Endothelial cell of umbilical vein (primary cell): ENCODE data around the gene FANCI. TPM values are rescaled to one million over a fixed set of nuclear protein-coding genes. Genes with fewer than 3 reads are reported as not detected.

Experiments used
- BruUV-seq: library from RNA; stranded (reverse); fragments of 400-500 nt; replicated peaks from 2 replicates; lab custom pipeline; 2021; lab: Mats Ljungman, UMichigan
- CTCF ChIA-PET: fragments of 300-600, 350-600 bp; sonication (Branson Sonifier 250); formaldehyde crosslinking; loops from one replicate; lab custom pipeline; 2021; ENCODE audit warnings: antibody characterized with exemption, inconsistent platforms; lab: Charles Lee
- POLR2A ChIA-PET: fragments of 300-600, 350-600 bp; sonication (Branson Sonifier 250); formaldehyde crosslinking; loops from one replicate; lab custom pipeline; 2021; ENCODE audit warnings: antibody characterized with exemption, inconsistent platforms; lab: Charles Lee
- DNase-seq: peaks from one replicate; pipeline ENCODE4 v3.0.0-alpha.2; 2011; ENCODE audit warnings: low read depth, low spot score
- FAIRE-seq: peaks from 2 replicates; lab custom pipeline; 2011; peaks lifted over from hg19 to GRCh38; lab: Jason Lieb, UNC
- H2AFZ ChIP-seq: 2 replicates; pipeline ENCODE4 v1.6.0; 2012; ENCODE audit warnings: low read depth, low read length, control low read depth, inconsistent platforms
- H3K27ac ChIP-seq: 2 replicates; pipeline ENCODE4 v1.5.1; 2011; ENCODE audit warnings: low read depth, mild to moderate bottlenecking, control low read depth, low read length, moderate library complexity; ENCODE audit not compliant: insufficient read depth
- H3K27me3 ChIP-seq, 2 experiments: 2 replicates each; pipeline versions ENCODE4 v1.6.0 to v1.6.1; 2011; ENCODE audit warnings: low read length in 2 of 2, mixed read lengths in 1 of 2; ENCODE audit not compliant: control insufficient read depth in 2 of 2, insufficient read depth in 2 of 2
- H3K36me3 ChIP-seq, 2 experiments: 2 replicates in 1 of 2; 3 replicates in 1 of 2; pipeline ENCODE4 v1.5.1; 2011; ENCODE audit warnings: low read length in 2 of 2, mild to moderate bottlenecking in 1 of 2, moderate library complexity in 1 of 2; ENCODE audit not compliant: control insufficient read depth in 2 of 2, insufficient read depth in 2 of 2; ENCODE audit errors: extremely low read depth in 1 of 2
- H3K4me1 ChIP-seq: 3 replicates; pipeline ENCODE4 v1.5.1; 2011; ENCODE audit warnings: mild to moderate bottlenecking, low read length; ENCODE audit not compliant: control insufficient read depth, insufficient read depth; ENCODE audit errors: extremely low read depth
- H3K4me2 ChIP-seq: 2 replicates; pipeline ENCODE4 v1.6.1; 2011; ENCODE audit warnings: low read length, control low read depth, mixed read lengths; ENCODE audit not compliant: insufficient read depth
- H3K4me3 ChIP-seq, 3 experiments: fragments of 200-600 bp in 1 of 3; sonication (generic), shearing (Covaris generic) in 1 of 3; replicated peaks in 1 of 3; 2 replicates each; pipeline ENCODE4 v1.5.1; 2011 to 2016; ENCODE audit warnings: control low read depth in 3 of 3, low read length in 3 of 3, mild to moderate bottlenecking in 2 of 3, inconsistent platforms in 1 of 3, low read depth in 1 of 3, moderate library complexity in 1 of 3; ENCODE audit not compliant: insufficient read depth in 1 of 3
- H3K79me2 ChIP-seq: 2 replicates; pipeline ENCODE4 v1.6.0; 2012; ENCODE audit warnings: low read length, inconsistent platforms; ENCODE audit not compliant: control insufficient read depth, insufficient read depth
- H3K9ac ChIP-seq: replicated peaks from 2 replicates; pipeline ENCODE3; 2011; ENCODE audit warnings: low read length, control low read depth; ENCODE audit not compliant: insufficient read depth; ENCODE audit errors: extremely low read depth
- H3K9me1 ChIP-seq: replicated peaks from 3 replicates; pipeline ENCODE4 v1.6.0; 2011; ENCODE audit warnings: mild to moderate bottlenecking, low read length; ENCODE audit not compliant: control insufficient read depth, insufficient read depth; ENCODE audit errors: extremely low read depth
- H3K9me3 ChIP-seq: replicated peaks from 2 replicates; pipeline ENCODE4 v1.5.1; 2012; ENCODE audit warnings: low read length, inconsistent platforms; ENCODE audit not compliant: control insufficient read depth, insufficient read depth
- H4K20me1 ChIP-seq: replicated peaks from 2 replicates; pipeline ENCODE3; 2011; ENCODE audit warnings: mild to moderate bottlenecking, low read length; ENCODE audit not compliant: control insufficient read depth, insufficient read depth; ENCODE audit errors: extremely low read depth
- CTCF ChIP-seq, 2 donors: IDR thresholded peaks; 1 replicate in 1 of 2; 2 replicates in 1 of 2; pipeline ENCODE4 v1.5.1; 2011; ENCODE audit warnings: low read length in 2 of 2, mild to moderate bottlenecking in 2 of 2, moderate library complexity in 2 of 2, control low read depth in 1 of 2, inconsistent platforms in 1 of 2, low read depth in 1 of 2; ENCODE audit not compliant: insufficient read depth in 1 of 2; ENCODE audit errors: extremely low read depth in 1 of 2
- EZH2 ChIP-seq: IDR thresholded peaks from 2 replicates; pipeline ENCODE4 v1.6.1; 2012; ENCODE audit warnings: borderline replicate concordance, low read depth, mild to moderate bottlenecking, moderate library complexity, low read length, inconsistent platforms; ENCODE audit not compliant: severe bottlenecking
- FOS ChIP-seq: IDR thresholded peaks from 2 replicates; pipeline ENCODE4 v1.6.1; 2011; ENCODE audit warnings: mild to moderate bottlenecking, low read length, moderate library complexity, borderline replicate concordance; ENCODE audit not compliant: insufficient read depth
- GATA2 ChIP-seq: IDR thresholded peaks from 2 replicates; pipeline ENCODE4 v1.7.0; 2011; ENCODE audit warnings: low read depth, mild to moderate bottlenecking, moderate library complexity, mixed read lengths, low read length; ENCODE audit not compliant: insufficient read length, insufficient read depth
- JUN ChIP-seq: IDR thresholded peaks from 2 replicates; pipeline ENCODE4 v1.6.1; 2011; ENCODE audit warnings: borderline replicate concordance, low read depth; ENCODE audit not compliant: insufficient read length, insufficient read depth
- MAX ChIP-seq: IDR thresholded peaks from 2 replicates; pipeline ENCODE4 v1.6.1; 2011; ENCODE audit not compliant: insufficient read depth, insufficient read length
- MYC ChIP-seq: IDR thresholded peaks from one replicate; pipeline ENCODE4 v1.6.1; 2011; ENCODE audit warnings: mild to moderate bottlenecking, low read depth, low read length
- POLR2A ChIP-seq: IDR thresholded peaks from 2 replicates; pipeline ENCODE4 v1.6.1; 2012; ENCODE audit warnings: low read depth, mild to moderate bottlenecking, control low read depth, low read length
- POLR2AphosphoS5 ChIP-seq: IDR thresholded peaks from 2 replicates; pipeline ENCODE4 v1.6.1; 2012; ENCODE audit warnings: low read depth, mild to moderate bottlenecking, control low read depth, low read length, moderate library complexity; ENCODE audit not compliant: insufficient read depth
- dilution Hi-C: fragments of 300-500 bp; cut with MboI; formaldehyde crosslinking; loops from one replicate; pipeline ENCODE4 v1.15.0; 2019; ENCODE audit warnings: low sequenced_read_pairs; ENCODE audit not compliant: extremely low pct_ligation_motif_present
- intact Hi-C: fragments of 100-400 bp; cut with micrococcal nuclease; formaldehyde crosslinking; loops from one replicate; pipeline ENCODE4 v1.10.0; 2022
- polyA plus RNA-seq, 4 experiments: library from polyadenylated mRNA; depleted of rRNA in 3 of 4; stranded (reverse) in 3 of 4; unstranded in 1 of 4; fragments of >200 nt; gene quantifications; 2 replicates each; pipeline versions ENCODE4 v1.2.1 to v1.2.3, GENCODE V29; 2011 to 2012; ENCODE audit warnings: missing spikeins in 1 of 4
- total RNA-seq: library from RNA; stranded (reverse); gene quantifications from 2 replicates; pipeline ENCODE4 v1.2.3, GENCODE V29; 2021

FANCI gene
- total and polyA plus RNA-seq, 2 donors (not counting 3 experiments of a cell fraction or from before 2014, with no cell fraction given) = 10.8 to 74.7 TPM

- ChIA-PET POLR2A (no interaction called here), CTCF (interaction anchor here (0.6 to 1.0 kb wide), 2 partner anchors 54 to 374 kb away, joined by 3 read pairs; no protein-coding TSS in a partner anchor)
- Histone ChIP-seq H4K20me1 (no peaks in the 10 kb centered on the region), H3K27ac (no peak overlapping the region), H3K9me1 (no peaks in the 10 kb centered on the region), H2AFZ (no peak overlapping the region), H3K36me3 (no peaks in the 10 kb centered on the region), H3K9ac (no peak overlapping the region), H3K79me2 (no peaks in the 10 kb centered on the region), H3K4me3 (no peak overlapping the region), H3K4me2 (no peak overlapping the region), H3K27me3 (peaks cover 88 to 98% of the 10 kb centered on the region in 2 experiments), H3K4me1 (no peaks in the 10 kb centered on the region), H3K9me3 (no peaks in the 10 kb centered on the region)
- TF ChIP-seq GATA2 = no peak
- no peak for TF ChIP-seq JUN
- TF ChIP-seq EZH2 = no peak
- TF ChIP-seq MAX = no peak
- TF ChIP-seq FOS = no peak
- no peak for TF ChIP-seq CTCF (IDR thresholded peaks at IDR 0.05; ENCODE audit: extremely low read depth in 1 of 2, insufficient read depth in 1 of 2, low read depth in 1 of 2, low read length in 2 of 2)
- TF ChIP-seq POLR2AphosphoS5 = no peak
- TF ChIP-seq POLR2A = no peak
- no peak for TF ChIP-seq MYC
- intact Hi-C loops (no loop called here), dilution Hi-C loops (no loop called here)
- no TSS peak for BruUV-seq
- DNase-seq (no peak), FAIRE-seq (no peak)
Observed at GRCh38 chr15:89364741-89365450, 121.1 kb downstream of the FANCI start.
